ENCODE data around the gene TMEM221. TPM values are rescaled to one million over a fixed set of nuclear protein-coding genes. Genes with fewer than 3 reads are reported as not detected.
A peak's percentile ranks its signal among the peaks of the same experiment; 100 is the strongest.

Gene TMEM221
- total RNA-seq, 2 donors from 2014 or later, result not detected

DNA sequence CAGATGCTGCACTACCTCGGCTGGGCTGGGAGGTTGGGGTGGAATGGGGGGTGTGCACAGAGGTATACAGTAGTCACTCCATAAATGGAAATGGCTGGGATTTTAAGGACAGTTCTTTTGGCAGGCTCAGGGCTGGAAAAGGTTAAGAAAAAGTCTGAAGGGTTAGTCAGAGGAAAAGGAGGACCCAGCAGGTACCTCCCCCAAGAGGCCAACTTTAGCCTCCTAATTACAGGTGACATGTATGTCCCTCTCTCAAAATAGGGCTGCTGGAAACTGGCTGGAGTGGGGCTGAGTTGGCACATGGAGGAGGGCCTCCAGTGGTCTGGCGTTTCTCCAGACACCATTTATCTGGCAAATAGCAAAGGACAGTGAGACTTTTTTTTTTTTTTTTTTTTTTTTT lies 55.5 kb downstream of the TMEM221 start:
- H3K4me1 ChIP-seq (ENCODE audit: control insufficient read depth in 1 of 2, low read depth in 2 of 2), result peaks cover 3 to 13% of the 10 kb centered on the region in 2 donors
- TF ChIP-seq, protein P1, sequence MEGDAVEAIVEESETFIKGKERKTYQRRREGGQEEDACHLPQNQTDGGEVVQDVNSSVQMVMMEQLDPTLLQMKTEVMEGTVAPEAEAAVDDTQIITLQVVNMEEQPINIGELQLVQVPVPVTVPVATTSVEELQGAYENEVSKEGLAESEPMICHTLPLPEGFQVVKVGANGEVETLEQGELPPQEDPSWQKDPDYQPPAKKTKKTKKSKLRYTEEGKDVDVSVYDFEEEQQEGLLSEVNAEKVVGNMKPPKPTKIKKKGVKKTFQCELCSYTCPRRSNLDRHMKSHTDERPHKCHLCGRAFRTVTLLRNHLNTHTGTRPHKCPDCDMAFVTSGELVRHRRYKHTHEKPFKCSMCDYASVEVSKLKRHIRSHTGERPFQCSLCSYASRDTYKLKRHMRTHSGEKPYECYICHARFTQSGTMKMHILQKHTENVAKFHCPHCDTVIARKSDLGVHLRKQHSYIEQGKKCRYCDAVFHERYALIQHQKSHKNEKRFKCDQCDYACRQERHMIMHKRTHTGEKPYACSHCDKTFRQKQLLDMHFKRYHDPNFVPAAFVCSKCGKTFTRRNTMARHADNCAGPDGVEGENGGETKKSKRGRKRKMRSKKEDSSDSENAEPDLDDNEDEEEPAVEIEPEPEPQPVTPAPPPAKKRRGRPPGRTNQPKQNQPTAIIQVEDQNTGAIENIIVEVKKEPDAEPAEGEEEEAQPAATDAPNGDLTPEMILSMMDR (IDR thresholded peaks at IDR 0.05), result no peak
- ATAC-seq (ENCODE audit: insufficient number of reproducible peaks, low FRiP score, low read depth), result no peak
- H3K27ac ChIP-seq, result no peak overlapping the region
- no peaks in the 10 kb centered on the region for H3K9me3 ChIP-seq
- no peak overlapping the region for H3K4me3 ChIP-seq
- H3K36me3 ChIP-seq, result no peaks in the 10 kb centered on the region
- no peaks in the 10 kb centered on the region for H3K27me3 ChIP-seq (replicated peaks; ENCODE audit: insufficient read depth)
- DNase-seq (ENCODE audit: low spot score), result no peak

DNA sequence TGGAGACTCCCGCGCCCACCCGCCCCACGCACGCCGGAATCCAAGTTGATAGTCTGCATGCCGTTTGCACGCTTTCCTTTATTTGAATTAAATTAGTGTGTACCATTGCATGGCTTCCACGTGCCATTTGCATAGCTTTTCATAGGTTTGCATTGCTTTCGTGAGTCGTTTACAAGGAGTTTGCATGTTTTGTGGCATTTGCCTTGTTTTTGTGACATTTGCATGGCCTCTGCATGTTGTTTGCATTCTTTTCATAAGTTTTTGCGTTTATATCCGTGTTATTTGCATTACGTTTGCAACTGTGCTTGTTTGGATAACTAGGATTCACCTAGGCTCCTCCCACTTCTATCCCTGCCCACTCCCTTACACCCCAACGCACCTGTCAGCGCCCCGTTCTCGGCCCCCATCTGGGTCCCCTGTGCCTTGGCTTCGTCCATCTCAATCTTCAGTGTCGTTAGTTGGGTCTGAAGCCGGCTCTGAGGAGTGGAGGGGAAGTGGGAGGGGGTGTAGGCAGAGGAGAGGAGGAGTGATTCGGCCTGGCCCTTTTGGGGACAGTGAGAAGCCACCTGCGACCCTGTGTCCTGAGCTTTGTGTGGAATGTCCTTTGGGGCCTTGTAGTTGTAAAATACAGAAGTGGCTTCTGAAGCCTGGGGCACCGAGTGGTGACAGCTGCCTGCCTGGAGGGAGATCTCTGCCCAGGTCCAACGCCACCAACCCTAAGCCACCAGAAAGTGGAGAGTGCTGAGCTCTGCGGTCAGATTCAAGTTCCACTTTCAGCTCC lies 56.9 kb downstream of the TMEM221 start:
- TF ChIP-seq, protein P1 (IDR thresholded peaks at IDR 0.05), result peak; percentile 11
- no peak for ATAC-seq (ENCODE audit: insufficient number of reproducible peaks, low FRiP score, low read depth)
- Histone ChIP-seq H3K27me3 (replicated peaks; ENCODE audit: insufficient read depth) (no peaks in the 10 kb centered on the region), H3K36me3 (no peaks in the 10 kb centered on the region), H3K4me1 (ENCODE audit: control insufficient read depth in 1 of 2, low read depth in 2 of 2) (peaks cover 3 to 13% of the 10 kb centered on the region in 2 donors), H3K4me3 (peak overlapping the region; percentile 83), H3K9me3 (no peaks in the 10 kb centered on the region), H3K27ac (no peak overlapping the region)
- no peak for DNase-seq (ENCODE audit: low spot score)

DNA sequence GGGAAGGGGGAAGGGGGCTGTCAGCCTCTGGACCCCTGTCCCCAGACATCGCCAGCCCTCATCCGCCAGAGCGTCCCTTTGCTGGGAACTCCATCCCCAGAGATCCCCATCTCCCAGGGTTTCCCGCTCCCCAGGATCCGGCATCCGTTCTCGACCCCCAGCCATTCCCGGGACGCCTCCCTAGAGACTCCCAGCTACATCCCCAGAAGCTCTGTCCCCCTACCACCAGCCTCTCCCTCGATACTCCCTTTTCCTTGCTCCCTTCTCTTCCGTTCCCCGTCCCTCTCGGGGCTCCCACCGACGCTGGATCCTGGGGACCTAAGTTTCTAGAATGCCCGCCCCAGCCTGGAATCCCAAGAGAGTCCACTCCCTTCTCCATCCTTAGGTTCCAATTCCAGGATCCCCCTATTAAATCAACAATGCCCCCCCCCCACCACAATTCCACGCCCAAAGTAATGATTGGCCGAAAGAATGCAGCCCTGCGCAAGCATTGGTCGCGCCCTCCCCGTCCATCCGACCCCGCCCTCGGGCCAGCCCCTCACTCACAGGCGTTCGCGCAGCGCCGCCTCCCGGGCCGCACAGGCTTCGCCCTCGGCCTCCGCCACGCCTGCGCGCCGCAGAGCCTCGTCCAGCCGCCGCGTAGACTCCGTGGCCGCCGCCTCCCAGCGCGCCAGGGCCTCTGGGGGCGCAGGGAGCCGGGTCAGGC lies 57.6 kb downstream of the TMEM221 start:
- Histone ChIP-seq H3K9me3 (no peaks in the 10 kb centered on the region), H3K4me3 (peak overlapping the region; percentile 83), H3K4me1 (ENCODE audit: control insufficient read depth in 1 of 2, low read depth in 2 of 2) (peaks cover 3 to 14% of the 10 kb centered on the region in 2 donors), H3K36me3 (no peaks in the 10 kb centered on the region), H3K27me3 (replicated peaks; ENCODE audit: insufficient read depth) (no peaks in the 10 kb centered on the region), H3K27ac (no peak overlapping the region)
- TF ChIP-seq, protein P1 (IDR thresholded peaks at IDR 0.05), result peak; percentile 70
- ATAC-seq (ENCODE audit: insufficient number of reproducible peaks, low FRiP score, low read depth), result peak; percentile 71
- DNase-seq (ENCODE audit: low spot score), result peak; percentile 71

DNA sequence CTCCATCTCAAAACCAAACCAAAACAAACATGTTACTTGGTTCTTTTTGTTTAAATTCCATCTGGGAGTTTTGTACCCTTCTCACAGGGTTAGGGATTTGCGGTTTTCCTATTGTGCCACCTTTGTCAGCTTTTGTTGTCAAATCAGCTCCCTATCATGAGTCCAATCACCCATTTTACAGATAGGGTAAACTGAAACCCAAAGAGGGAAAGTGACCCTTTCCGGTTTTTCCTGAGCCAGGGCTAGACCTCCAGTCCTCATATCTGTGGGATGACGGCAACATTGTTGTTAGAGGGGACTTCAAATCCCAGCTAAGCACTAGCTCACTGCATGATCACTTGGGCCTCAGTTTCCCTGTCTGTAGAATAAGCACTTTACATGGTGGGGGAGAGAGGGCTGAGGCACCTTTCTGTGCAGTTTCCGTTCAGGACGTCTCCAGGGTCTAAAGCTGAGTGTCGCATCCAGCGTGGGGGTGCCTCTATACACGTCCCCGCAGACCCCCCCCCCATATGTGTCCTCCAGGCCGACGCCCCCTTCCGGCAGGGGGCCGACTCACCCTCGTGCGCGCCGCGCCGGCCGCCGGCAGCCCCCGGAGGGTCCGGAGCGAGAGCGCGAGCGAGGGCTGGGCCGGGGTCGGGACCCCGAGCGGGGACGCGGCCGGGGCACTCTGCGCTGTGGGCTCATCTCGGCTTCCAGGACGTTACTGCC lies 58.4 kb downstream of the TMEM221 start:
- Histone ChIP-seq H3K9me3 (no peaks in the 10 kb centered on the region), H3K27me3 (replicated peaks; ENCODE audit: insufficient read depth) (no peaks in the 10 kb centered on the region), H3K4me1 (ENCODE audit: control insufficient read depth in 1 of 2, low read depth in 2 of 2) (peaks cover 3 to 18% of the 10 kb centered on the region in 2 donors), H3K27ac (no peak overlapping the region), H3K36me3 (no peaks in the 10 kb centered on the region), H3K4me3 (peak overlapping the region; percentile 83)
- ATAC-seq (ENCODE audit: insufficient number of reproducible peaks, low FRiP score, low read depth) (no peak), DNase-seq (ENCODE audit: low spot score) (no peak)
- TF ChIP-seq, protein P1 (IDR thresholded peaks at IDR 0.05), result no peak

DNA sequence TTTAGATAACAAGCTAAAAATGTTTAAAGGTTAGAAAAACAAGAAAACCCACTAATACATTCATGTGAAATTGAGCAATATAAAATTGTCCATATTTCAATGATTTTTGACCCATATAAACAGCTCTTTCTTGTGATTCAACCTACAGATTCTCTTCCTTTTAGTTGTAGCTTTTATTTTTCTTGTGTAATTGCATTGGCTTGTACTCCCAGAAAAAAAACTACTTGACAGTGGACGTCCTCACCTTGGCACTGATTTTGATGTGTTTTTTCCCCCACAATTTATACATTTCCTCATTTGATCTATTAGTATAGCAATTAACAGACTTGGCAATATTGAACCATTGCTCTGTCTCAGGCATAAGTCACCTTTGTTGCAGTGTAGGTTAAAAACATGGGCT lies 59.2 kb downstream of the TMEM221 start:
- H3K27me3 ChIP-seq (replicated peaks; ENCODE audit: insufficient read depth), result no peaks in the 10 kb centered on the region
- no peaks in the 10 kb centered on the region for H3K36me3 ChIP-seq
- H3K27ac ChIP-seq, result no peak overlapping the region
- H3K9me3 ChIP-seq, result no peaks in the 10 kb centered on the region
- TF ChIP-seq, protein P1 (IDR thresholded peaks at IDR 0.05), result no peak
- ATAC-seq (ENCODE audit: insufficient number of reproducible peaks, low FRiP score, low read depth) (no peak), DNase-seq (ENCODE audit: low spot score) (no peak)
- peaks cover 3 to 18% of the 10 kb centered on the region in 2 donors for H3K4me1 ChIP-seq (ENCODE audit: control insufficient read depth in 1 of 2, low read depth in 2 of 2)
- H3K4me3 ChIP-seq, result no peak overlapping the region

Measured in thoracic aorta (tissue), 2 donors.